ENCODE measurements around the gene FAXDC2.

FAXDC2 gene

DNA sequence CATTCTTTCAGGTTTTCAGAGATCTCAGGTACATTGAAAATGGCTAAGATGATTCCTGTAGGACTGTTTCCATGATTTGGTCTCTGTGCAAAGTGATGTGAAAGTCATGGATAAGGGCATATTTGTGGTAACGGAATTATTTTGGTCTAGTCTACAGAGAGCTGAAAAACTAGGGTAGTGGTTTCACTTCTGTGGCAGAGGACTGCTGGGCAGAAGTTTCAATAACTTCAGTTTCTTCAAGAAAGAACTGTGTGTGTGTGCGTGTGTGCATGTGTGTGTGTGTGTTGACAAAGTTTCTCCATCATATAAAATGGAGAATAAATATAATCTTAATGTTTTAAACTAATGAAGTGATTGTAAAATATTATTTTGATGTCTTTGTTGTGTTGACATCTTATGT is 12.4 kb upstream of the FAXDC2 start:
- Histone ChIP-seq H3K4me3 (ENCODE audit: low read length in 2 of 2) (no peak overlapping the region), H3K27ac (ENCODE audit: low read depth in 2 of 2, low read length in 2 of 2) (no peak overlapping the region), H3K4me1 (ENCODE audit: control insufficient read depth in 2 of 2, insufficient read depth in 2 of 2, low read length in 2 of 2) (peaks cover 14 to 19% of the 10 kb centered on the region in 2 donors)

GRCh38 chr5:154861946-154862345 is 11.5 kb upstream of the FAXDC2 start:
- Histone ChIP-seq H3K4me3 (ENCODE audit: low read length in 2 of 2) (no peak overlapping the region), H3K27me3 (ENCODE audit: control insufficient read depth in 2 of 2, insufficient read depth in 2 of 2, low read length in 2 of 2) (no peaks in the 10 kb centered on the region), H3K36me3 (ENCODE audit: control insufficient read depth in 2 of 2, insufficient read depth in 2 of 2, low read length in 2 of 2) (peaks cover 9 to 31% of the 10 kb centered on the region in 2 donors), H3K9me3 (ENCODE audit: control insufficient read depth in 2 of 2, low read length in 2 of 2) (no peaks in the 10 kb centered on the region), H3K4me1 (ENCODE audit: control insufficient read depth in 2 of 2, insufficient read depth in 2 of 2, low read length in 2 of 2) (peaks cover 17 to 23% of the 10 kb centered on the region in 2 donors), H3K9ac (ENCODE audit: low read depth in 1 of 2, low read length in 2 of 2) (no peak overlapping the region), H3K27ac (ENCODE audit: low read depth in 2 of 2, low read length in 2 of 2) (no peak overlapping the region)

More for the DNA sequence above, 12.4 kb upstream of the FAXDC2 start:
- H3K9ac ChIP-seq (ENCODE audit: low read depth in 1 of 2, low read length in 2 of 2): no peak overlapping the region
- H3K36me3 ChIP-seq (ENCODE audit: control insufficient read depth in 2 of 2, insufficient read depth in 2 of 2, low read length in 2 of 2): peaks cover 9 to 31% of the 10 kb centered on the region in 2 donors
- H3K27me3 ChIP-seq (ENCODE audit: control insufficient read depth in 2 of 2, insufficient read depth in 2 of 2, low read length in 2 of 2): no peaks in the 10 kb centered on the region
- no peaks in the 10 kb centered on the region for H3K9me3 ChIP-seq (ENCODE audit: control insufficient read depth in 2 of 2, low read length in 2 of 2)

- Histone ChIP-seq H3K4me3 (ENCODE audit: low read length in 2 of 2) (peak overlapping the region in 1 of 2 donors; percentile 96), H3K27ac (ENCODE audit: low read depth in 2 of 2, low read length in 2 of 2) (peak overlapping the region in 1 of 2 donors; percentile 98), H3K4me1 (ENCODE audit: control insufficient read depth in 2 of 2, insufficient read depth in 2 of 2, low read length in 2 of 2) (peaks cover 18 to 27% of the 10 kb centered on the region in 2 donors), H3K9ac (ENCODE audit: low read depth in 1 of 2, low read length in 2 of 2) (no peak overlapping the region), H3K27me3 (ENCODE audit: control insufficient read depth in 2 of 2, insufficient read depth in 2 of 2, low read length in 2 of 2) (no peaks in the 10 kb centered on the region), H3K9me3 (ENCODE audit: control insufficient read depth in 2 of 2, low read length in 2 of 2) (no peaks in the 10 kb centered on the region), H3K36me3 (ENCODE audit: control insufficient read depth in 2 of 2, insufficient read depth in 2 of 2, low read length in 2 of 2) (peaks cover 6 to 21% of the 10 kb centered on the region in 2 donors)
Observed at GRCh38 chr5:154860765-154861164, 10.4 kb upstream of the FAXDC2 start.

DNA sequence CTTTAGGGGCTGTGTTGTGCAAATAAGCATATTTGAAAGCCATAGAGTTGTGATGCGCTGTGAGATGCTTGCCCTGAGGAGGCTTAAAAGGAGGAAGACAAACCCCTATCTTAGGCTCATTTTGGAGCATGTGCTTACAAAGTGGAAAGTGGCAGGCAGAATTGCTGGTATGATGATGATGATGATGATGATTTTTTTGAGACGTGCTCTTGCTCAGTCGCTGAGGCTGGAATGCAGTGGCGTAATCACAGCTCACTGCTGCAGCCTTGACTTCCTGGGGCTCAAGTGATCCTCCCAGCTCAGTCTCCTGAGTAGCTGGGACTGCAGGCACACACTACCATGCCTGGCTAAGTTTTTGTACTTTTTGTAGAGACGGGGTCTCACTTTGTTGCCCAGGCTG is 9.7 kb upstream of the FAXDC2 start:
- H3K4me1 ChIP-seq (ENCODE audit: control insufficient read depth in 2 of 2, insufficient read depth in 2 of 2, low read length in 2 of 2): peaks cover 18 to 27% of the 10 kb centered on the region in 2 donors
- no peaks in the 10 kb centered on the region for H3K9me3 ChIP-seq (ENCODE audit: control insufficient read depth in 2 of 2, low read length in 2 of 2)
- H3K9ac ChIP-seq (ENCODE audit: low read depth in 1 of 2, low read length in 2 of 2): peak overlapping the region; percentile 91 to 97
- no peaks in the 10 kb centered on the region for H3K27me3 ChIP-seq (ENCODE audit: control insufficient read depth in 2 of 2, insufficient read depth in 2 of 2, low read length in 2 of 2)
- peaks cover under 1 to 15% of the 10 kb centered on the region in 2 donors for H3K36me3 ChIP-seq (ENCODE audit: control insufficient read depth in 2 of 2, insufficient read depth in 2 of 2, low read length in 2 of 2)
- H3K27ac ChIP-seq (ENCODE audit: low read depth in 2 of 2, low read length in 2 of 2): peak overlapping the region; percentile 98
- H3K4me3 ChIP-seq (ENCODE audit: low read length in 2 of 2): peak overlapping the region; percentile 96 to 97

DNA sequence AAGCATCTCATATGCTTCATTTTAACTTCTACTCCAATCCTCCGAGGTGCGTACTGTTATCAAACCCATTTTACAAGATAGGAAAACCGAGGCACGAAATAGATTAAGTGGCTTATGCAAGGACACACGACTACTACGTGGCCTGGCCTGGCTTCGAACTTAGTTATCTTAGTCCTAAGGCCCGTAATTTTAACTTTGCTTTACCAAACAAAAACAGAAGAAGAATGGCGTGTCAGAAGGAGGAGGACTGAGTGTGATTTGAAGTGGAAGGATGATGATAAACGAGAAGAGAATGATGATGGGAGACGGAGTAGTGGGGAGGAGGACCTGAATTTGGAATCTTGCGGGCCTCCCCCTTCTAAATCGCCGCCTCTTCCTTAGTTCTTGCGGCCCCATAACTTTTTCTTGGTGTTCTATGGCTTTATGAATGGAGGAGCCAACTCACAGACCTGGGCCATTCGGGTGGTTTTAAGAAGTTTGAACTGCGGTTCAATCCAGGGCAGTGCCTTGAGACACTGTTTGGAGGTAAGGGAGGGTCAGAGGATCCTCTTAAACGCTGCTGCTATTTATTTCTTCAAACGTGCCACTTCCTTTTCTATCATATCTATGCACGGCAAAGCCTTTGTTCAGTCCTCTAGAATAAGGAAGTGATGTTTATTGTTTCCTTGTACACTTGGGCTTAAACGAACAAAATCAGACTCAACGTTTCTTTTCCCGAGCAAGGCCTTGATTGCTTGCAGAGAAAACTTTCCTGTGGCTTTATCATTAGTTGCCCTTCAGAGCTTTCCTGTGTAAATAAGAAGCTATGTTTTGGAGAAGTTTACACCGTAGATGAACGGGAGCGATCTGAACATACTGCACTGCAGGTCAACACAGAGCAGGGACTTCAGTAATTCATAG is 8.8 kb upstream of the FAXDC2 start:
- Histone ChIP-seq H3K4me3 (ENCODE audit: low read length in 2 of 2) (peak overlapping the region; percentile 96 to 97), H3K4me1 (ENCODE audit: control insufficient read depth in 2 of 2, insufficient read depth in 2 of 2, low read length in 2 of 2) (peaks cover 18 to 27% of the 10 kb centered on the region in 2 donors), H3K9me3 (ENCODE audit: control insufficient read depth in 2 of 2, low read length in 2 of 2) (no peaks in the 10 kb centered on the region)

GRCh38 chr5:154858297-154858971 is 8.0 kb upstream of the FAXDC2 start, which contains the start of gene CNOT8:
CNOT8 (plus strand) TSS chr5:154858627; CDS start chr5:154863279, 4,652 bp downstream.
- no peaks in the 10 kb centered on the region for H3K9me3 ChIP-seq (ENCODE audit: control insufficient read depth in 2 of 2, low read length in 2 of 2)
- peaks cover 18 to 27% of the 10 kb centered on the region in 2 donors for H3K4me1 ChIP-seq (ENCODE audit: control insufficient read depth in 2 of 2, insufficient read depth in 2 of 2, low read length in 2 of 2)
- peaks cover 0 to 4% of the 10 kb centered on the region in 2 donors for H3K36me3 ChIP-seq (ENCODE audit: control insufficient read depth in 2 of 2, insufficient read depth in 2 of 2, low read length in 2 of 2)
- H3K27me3 ChIP-seq (ENCODE audit: control insufficient read depth in 2 of 2, insufficient read depth in 2 of 2, low read length in 2 of 2): no peaks in the 10 kb centered on the region
- H3K9ac ChIP-seq (ENCODE audit: low read depth in 1 of 2, low read length in 2 of 2): peak within 1 kb of the TSS; percentile 91 to 97
- peak within 1 kb of the TSS; percentile 96 to 97 for H3K4me3 ChIP-seq (ENCODE audit: low read length in 2 of 2)
- peak within 1 kb of the TSS; percentile 98 for H3K27ac ChIP-seq (ENCODE audit: low read depth in 2 of 2, low read length in 2 of 2)

More for the DNA sequence above, 8.8 kb upstream of the FAXDC2 start:
- Histone ChIP-seq H3K9ac (ENCODE audit: low read depth in 1 of 2, low read length in 2 of 2) (peak overlapping the region; percentile 91 to 97), H3K36me3 (ENCODE audit: control insufficient read depth in 2 of 2, insufficient read depth in 2 of 2, low read length in 2 of 2) (peaks cover 0 to 9% of the 10 kb centered on the region in 2 donors), H3K27ac (ENCODE audit: low read depth in 2 of 2, low read length in 2 of 2) (peak overlapping the region; percentile 98), H3K27me3 (ENCODE audit: control insufficient read depth in 2 of 2, insufficient read depth in 2 of 2, low read length in 2 of 2) (no peaks in the 10 kb centered on the region)

DNA sequence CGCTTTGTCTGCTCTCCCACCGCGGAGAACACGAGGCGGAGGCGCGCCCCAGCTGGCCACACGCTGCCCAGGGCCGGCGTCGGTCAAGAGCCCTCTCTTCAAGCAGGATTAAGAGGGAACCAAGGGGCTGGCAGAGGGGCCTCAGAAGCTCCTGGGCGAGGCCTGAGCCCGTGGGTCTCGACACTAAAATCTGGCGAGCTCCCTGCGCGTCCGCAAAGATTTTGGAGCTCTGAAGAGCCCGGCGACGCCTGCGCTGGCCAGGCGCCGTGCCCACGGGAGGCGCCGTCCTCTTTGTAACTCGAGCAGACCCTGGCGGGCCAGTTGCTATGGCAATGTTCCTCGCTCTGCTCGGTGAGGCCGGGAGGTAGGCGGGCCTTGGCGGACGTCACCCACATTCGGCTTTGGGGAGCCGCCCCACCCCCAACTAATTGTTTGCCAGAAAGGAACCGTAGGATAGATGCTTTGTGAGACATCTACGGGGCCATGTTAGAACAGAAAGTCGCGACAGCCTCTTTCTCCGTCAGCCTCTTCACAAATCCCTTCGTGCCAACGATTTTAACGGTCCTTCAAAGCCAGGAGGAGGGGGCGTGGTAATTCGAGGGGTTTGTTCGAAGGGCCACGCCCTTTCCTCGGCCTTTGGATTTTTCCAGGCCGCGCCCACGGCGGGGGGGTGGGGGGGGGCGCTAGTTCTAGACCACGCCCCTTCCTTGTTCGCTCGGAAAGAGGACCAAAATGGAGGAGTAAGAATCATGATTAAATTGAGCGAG is 7.3 kb upstream of the FAXDC2 start:
- Histone ChIP-seq H3K9ac (ENCODE audit: low read depth in 1 of 2, low read length in 2 of 2) (peak overlapping the region; percentile 91 to 97), H3K27ac (ENCODE audit: low read depth in 2 of 2, low read length in 2 of 2) (peak overlapping the region; percentile 98), H3K4me3 (ENCODE audit: low read length in 2 of 2) (peak overlapping the region; percentile 96 to 97), H3K27me3 (ENCODE audit: control insufficient read depth in 2 of 2, insufficient read depth in 2 of 2, low read length in 2 of 2) (no peaks in the 10 kb centered on the region), H3K4me1 (ENCODE audit: control insufficient read depth in 2 of 2, insufficient read depth in 2 of 2, low read length in 2 of 2) (peaks cover 18 to 27% of the 10 kb centered on the region in 2 donors), H3K36me3 (ENCODE audit: control insufficient read depth in 2 of 2, insufficient read depth in 2 of 2, low read length in 2 of 2) (no peaks in the 10 kb centered on the region), H3K9me3 (ENCODE audit: control insufficient read depth in 2 of 2, low read length in 2 of 2) (no peaks in the 10 kb centered on the region)

DNA sequence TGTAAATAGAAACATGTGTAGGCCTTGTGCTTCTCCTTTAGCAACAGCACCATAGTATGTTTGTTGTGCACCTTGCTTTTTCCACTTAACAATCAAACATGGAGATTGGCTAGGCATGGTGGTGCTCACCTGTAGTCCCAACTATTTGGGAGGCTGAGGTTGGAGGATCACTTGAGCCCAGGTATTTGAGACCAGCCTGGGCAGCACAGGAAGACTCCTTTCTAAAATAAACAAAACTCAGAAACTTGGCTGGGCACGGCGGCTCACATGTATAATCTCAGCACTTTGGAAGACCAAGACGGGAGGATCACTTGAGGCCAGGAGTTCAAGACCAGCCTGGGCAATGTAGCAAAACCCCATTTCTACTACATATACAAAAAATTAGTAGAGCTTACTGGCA is 948 bp upstream of the FAXDC2 start:
- no peaks in the 10 kb centered on the region for H3K9me3 ChIP-seq (ENCODE audit: control insufficient read depth in 2 of 2, low read length in 2 of 2)
- no peaks in the 10 kb centered on the region for H3K27me3 ChIP-seq (ENCODE audit: control insufficient read depth in 2 of 2, insufficient read depth in 2 of 2, low read length in 2 of 2)
- no peak overlapping the region for H3K27ac ChIP-seq (ENCODE audit: low read depth in 2 of 2, low read length in 2 of 2)
- no peak overlapping the region for H3K9ac ChIP-seq (ENCODE audit: low read depth in 1 of 2, low read length in 2 of 2)
- H3K4me1 ChIP-seq (ENCODE audit: control insufficient read depth in 2 of 2, insufficient read depth in 2 of 2, low read length in 2 of 2): no peaks in the 10 kb centered on the region
- H3K4me3 ChIP-seq (ENCODE audit: low read length in 2 of 2): no peak overlapping the region
- no peaks in the 10 kb centered on the region for H3K36me3 ChIP-seq (ENCODE audit: control insufficient read depth in 2 of 2, insufficient read depth in 2 of 2, low read length in 2 of 2)

DNA sequence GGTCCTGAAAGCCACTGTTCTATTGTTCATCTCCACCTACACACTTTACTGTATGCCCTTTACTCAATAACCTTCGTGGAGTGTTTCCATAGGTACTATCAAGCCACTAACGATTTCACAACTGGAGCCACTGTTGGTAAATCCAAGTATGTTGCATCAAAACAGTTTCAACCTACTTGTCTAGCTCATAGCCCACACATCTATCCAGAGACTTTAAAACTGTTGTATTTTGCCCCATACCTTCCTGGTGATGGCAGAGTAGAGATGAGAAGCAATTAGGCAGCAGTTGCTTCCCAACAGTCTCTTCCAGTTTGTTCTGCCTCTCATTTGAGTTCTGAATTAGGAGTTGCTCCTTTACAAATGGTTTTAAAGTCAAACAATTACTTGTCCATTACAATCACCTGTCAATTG is 607 bp downstream of the FAXDC2 start:
- Histone ChIP-seq H3K9me3 (ENCODE audit: control insufficient read depth in 2 of 2, low read length in 2 of 2) (no peaks in the 10 kb centered on the region), H3K27ac (ENCODE audit: low read depth in 2 of 2, low read length in 2 of 2) (peak overlapping the region; percentile 50 to 57), H3K4me3 (ENCODE audit: low read length in 2 of 2) (peak overlapping the region; percentile 62 to 67), H3K9ac (ENCODE audit: low read depth in 1 of 2, low read length in 2 of 2) (peak overlapping the region in 1 of 2 donors; percentile 33), H3K27me3 (ENCODE audit: control insufficient read depth in 2 of 2, insufficient read depth in 2 of 2, low read length in 2 of 2) (no peaks in the 10 kb centered on the region), H3K36me3 (ENCODE audit: control insufficient read depth in 2 of 2, insufficient read depth in 2 of 2, low read length in 2 of 2) (no peaks in the 10 kb centered on the region), H3K4me1 (ENCODE audit: control insufficient read depth in 2 of 2, insufficient read depth in 2 of 2, low read length in 2 of 2) (no peaks in the 10 kb centered on the region)
